ENCODE measurements around the gene E2F8. TPM values are rescaled to one million over a fixed set of nuclear protein-coding genes. Genes with fewer than 3 reads are reported as not detected.

E2F8 gene
- total and polyA plus RNA-seq, 9 of the 15 experiments (the other 6 are each of a cell fraction or from before 2014, with no cell fraction given): 6.9 to 23.6 (median 12.1) TPM

GRCh38 chr11:19258641-19259230 lies 18.0 kb upstream of the E2F8 start (continued):
- TF ChIP-seq, protein P1, sequence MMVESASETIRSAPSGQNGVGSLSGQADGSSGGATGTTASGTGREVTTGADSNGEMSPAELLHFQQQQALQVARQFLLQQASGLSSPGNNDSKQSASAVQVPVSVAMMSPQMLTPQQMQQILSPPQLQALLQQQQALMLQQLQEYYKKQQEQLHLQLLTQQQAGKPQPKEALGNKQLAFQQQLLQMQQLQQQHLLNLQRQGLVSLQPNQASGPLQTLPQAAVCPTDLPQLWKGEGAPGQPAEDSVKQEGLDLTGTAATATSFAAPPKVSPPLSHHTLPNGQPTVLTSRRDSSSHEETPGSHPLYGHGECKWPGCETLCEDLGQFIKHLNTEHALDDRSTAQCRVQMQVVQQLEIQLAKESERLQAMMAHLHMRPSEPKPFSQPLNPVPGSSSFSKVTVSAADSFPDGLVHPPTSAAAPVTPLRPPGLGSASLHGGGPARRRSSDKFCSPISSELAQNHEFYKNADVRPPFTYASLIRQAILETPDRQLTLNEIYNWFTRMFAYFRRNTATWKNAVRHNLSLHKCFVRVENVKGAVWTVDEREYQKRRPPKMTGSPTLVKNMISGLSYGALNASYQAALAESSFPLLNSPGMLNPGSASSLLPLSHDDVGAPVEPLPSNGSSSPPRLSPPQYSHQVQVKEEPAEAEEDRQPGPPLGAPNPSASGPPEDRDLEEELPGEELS (CRISPR knock-in tag; IDR thresholded peaks at IDR 0.05; ENCODE audit: borderline replicate concordance): no peak
- TF ChIP-seq FOXM1 (IDR thresholded peaks at IDR 0.05; ENCODE audit: low read depth) (no peak), FOXM1 (CRISPR knock-in tag; IDR thresholded peaks at IDR 0.05; ENCODE audit: low read depth) (no peak), E2F4 (CRISPR knock-in tag; IDR thresholded peaks at IDR 0.05; ENCODE audit: low read depth) (no peak), SIN3A (IDR thresholded peaks at IDR 0.05; ENCODE audit: borderline replicate concordance in 2 of 2, control insufficient read depth in 1 of 2, low read depth in 2 of 2, low read length in 2 of 2) (no peak), ZNF239 (CRISPR knock-in tag; IDR thresholded peaks at IDR 0.05) (no peak)
- TF ChIP-seq, protein P2, sequence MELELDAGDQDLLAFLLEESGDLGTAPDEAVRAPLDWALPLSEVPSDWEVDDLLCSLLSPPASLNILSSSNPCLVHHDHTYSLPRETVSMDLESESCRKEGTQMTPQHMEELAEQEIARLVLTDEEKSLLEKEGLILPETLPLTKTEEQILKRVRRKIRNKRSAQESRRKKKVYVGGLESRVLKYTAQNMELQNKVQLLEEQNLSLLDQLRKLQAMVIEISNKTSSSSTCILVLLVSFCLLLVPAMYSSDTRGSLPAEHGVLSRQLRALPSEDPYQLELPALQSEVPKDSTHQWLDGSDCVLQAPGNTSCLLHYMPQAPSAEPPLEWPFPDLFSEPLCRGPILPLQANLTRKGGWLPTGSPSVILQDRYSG (tag; conservative IDR thresholded peaks at IDR 0.05; ENCODE audit: low read depth): no peak

All from K562 (cell line).